Mesenteric fat pad (tissue), 1 donor: ENCODE measurements around the gene TDRD12. TPM values are rescaled to one million over a fixed set of nuclear protein-coding genes. Genes with fewer than 3 reads are reported as not detected.

Experiments
- DNase-seq: peaks from one replicate; pipeline ENCODE4 v3.0.0-alpha.2; 2020; ENCODE audit warnings: low spot score
- long read RNA-seq: library from polyadenylated mRNA; unstranded; transcript quantifications from one replicate; pipeline ENCODE4 v2.0.0, GENCODE V29; 2020
- total RNA-seq: library from RNA; stranded (reverse); fragmentation: NEBNext Ultra II Directional; extraction: Animal tissue kit (Norgen Biotek cat#: 25700); gene quantifications from one replicate; pipeline ENCODE4 v1.2.1, GENCODE V29; 2021
- donor health status: DM: yes; HTN: yes; CAD: no.

The TDRD12 gene
- total RNA-seq: not detected
- long read RNA-seq: 0 reads

GRCh38 chr19:32719611-32720059, at the start of gene TDRD12:
Gene TDRD12 (plus strand): TSS chr19:32719767. CDS start chr19:32720073, 306 bp downstream.
- DNase-seq: no peak

GRCh38 chr19:32671883-32672593, 47.5 kb upstream of the TDRD12 start:
- DNase-seq: no peak

GRCh38 chr19:32672841-32673240, 46.7 kb upstream of the TDRD12 start:
- no peak for DNase-seq

GRCh38 chr19:32673573-32673972, 46.0 kb upstream of the TDRD12 start:
- DNase-seq: no peak

- DNase-seq: no peak
Measured at GRCh38 chr19:32674153-32674930, 45.2 kb upstream of the TDRD12 start.

GRCh38 chr19:32674931-32675719, 44.4 kb upstream of the TDRD12 start, which contains the start of gene ANKRD27:
Gene ANKRD27 (minus strand): TSS chr19:32675180. CDS start chr19:32659015, 16,165 bp downstream.
- DNase-seq: peak; percentile 99

GRCh38 chr19:32675720-32676185, 43.8 kb upstream of the TDRD12 start, which contains the start of gene RGS9BP:
Gene RGS9BP (plus strand): TSS chr19:32675848. CDS start chr19:32676264, 416 bp downstream.
- peak; percentile 92 for DNase-seq

GRCh38 chr19:32676186-32676894, 43.2 kb upstream of the TDRD12 start:
- no peak for DNase-seq

GRCh38 chr19:32676895-32677359, 42.6 kb upstream of the TDRD12 start:
- DNase-seq: no peak

- no peak for DNase-seq
Measured at GRCh38 chr19:32677657-32678056, 41.9 kb upstream of the TDRD12 start.

- DNase-seq: no peak
Measured at GRCh38 chr19:32680986-32681385, 38.6 kb upstream of the TDRD12 start.

GRCh38 chr19:32682317-32682716, 37.2 kb upstream of the TDRD12 start:
- DNase-seq: no peak

GRCh38 chr19:32686847-32687475, 32.6 kb upstream of the TDRD12 start:
- DNase-seq: no peak

GRCh38 chr19:32687681-32688080, 31.9 kb upstream of the TDRD12 start:
- no peak for DNase-seq

GRCh38 chr19:32688311-32688710, 31.3 kb upstream of the TDRD12 start:
- DNase-seq: no peak

GRCh38 chr19:32691291-32691951, 28.1 kb upstream of the TDRD12 start, which contains the start of gene NUDT19:
Gene NUDT19 (plus strand): TSS chr19:32691821. CDS start chr19:32691961, 140 bp downstream.
- DNase-seq: peak; percentile 94

- peak; percentile 90 for DNase-seq
Measured at GRCh38 chr19:32691952-32692726, 27.4 kb upstream of the TDRD12 start.

- DNase-seq: no peak
Measured at GRCh38 chr19:32692727-32693061, 26.9 kb upstream of the TDRD12 start.
